SIG-M5 treated with dmso at 0.1 percent for 504 hours (cell line): ENCODE results near the gene NINL.
"Not testable (repeated sequence)": the region's sequence is repeated elsewhere in the genome, so short reads cannot be mapped to it uniquely, and the experiment has no call there.

Experiments used
- DNase-seq: peaks from one replicate; lab custom pipeline; 2025; ENCODE audit not compliant: unreplicated experiment; lab: John Stamatoyannopoulos, UW

Gene NINL

DNA sequence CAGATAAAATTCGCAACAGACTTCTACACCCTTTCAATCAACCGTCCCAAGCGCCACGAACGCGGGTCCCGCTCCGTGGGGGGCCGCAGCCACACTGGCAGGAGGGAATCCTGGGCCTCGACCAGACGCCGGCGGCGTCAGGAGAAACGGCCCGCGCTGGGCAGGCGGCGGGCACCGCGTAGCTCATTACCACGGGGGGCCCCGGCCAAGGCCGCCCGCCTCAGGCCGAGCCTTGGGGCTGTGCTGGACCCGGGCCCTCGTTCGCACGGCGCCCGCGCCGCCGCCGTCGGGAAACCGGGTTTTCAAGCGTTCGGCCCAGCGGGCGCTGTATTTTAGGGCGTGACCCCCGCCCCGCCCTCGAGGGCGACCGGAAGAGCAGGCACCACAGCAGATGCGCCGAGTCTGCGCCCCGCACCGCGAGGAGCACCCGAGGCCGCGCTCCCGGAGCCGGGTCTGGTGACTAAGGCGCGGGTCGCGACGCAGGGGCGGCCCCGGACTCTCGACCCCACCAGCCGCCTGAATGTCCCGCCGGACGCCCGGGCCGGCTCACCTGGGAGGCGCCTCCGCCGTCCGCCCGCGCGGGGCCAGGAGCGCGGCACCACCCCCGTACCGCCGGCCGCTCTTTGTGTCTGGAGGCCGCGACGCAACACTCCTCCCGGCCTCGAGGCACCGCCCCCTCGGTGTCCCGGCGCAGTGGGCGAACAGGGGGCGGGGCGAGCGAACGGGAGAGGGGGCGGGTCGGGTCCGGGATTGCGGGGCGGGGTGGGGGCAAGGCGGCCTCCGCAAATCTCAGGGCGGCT, at the start of gene NINL:
Gene NINL, minus strand, starts transcription at position 627 of the 800 bp plus-strand sequence. CDS start 58,944 bp downstream, outside the sequence.
- DNase-seq, result no peak

DNA sequence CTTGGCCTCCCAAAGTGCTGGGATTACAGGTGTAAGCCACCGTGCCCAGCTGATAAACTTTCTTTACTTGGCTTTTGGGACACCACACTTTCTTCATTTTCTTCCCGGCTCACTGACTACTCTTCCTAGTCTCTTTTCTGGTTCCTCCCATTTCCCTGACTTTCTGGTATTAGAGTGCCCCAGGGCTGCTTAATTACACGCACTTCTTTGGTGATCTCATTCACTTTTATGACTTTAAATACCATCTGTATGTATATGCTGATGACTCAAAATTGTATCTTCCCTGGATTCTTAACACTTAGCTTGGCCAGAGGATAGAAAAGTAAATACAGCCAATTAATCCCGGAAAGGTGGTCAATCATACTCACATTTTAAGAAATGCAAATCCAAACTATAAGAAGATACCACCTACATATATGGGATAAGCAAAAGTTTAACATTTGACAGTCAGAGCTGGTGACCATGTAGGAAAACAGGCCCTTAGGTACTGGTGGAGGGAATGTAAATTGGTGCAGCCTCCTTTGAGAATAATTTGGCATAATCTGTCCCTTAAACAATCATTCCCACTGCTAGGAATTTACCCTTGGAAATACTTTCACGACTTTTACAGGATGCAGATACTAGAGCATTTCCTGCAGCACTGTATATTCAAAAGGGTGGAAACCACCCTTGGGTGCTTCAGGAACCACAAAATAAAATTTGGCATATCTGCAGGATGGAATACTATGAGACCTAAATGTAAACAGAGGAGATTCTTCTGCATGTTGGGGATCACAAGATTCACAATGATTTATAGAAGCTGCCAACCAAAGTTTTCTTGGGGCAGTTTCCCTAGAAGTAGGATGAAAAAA, 47.8 kb upstream of the NINL start:
- no peak for DNase-seq

DNA sequence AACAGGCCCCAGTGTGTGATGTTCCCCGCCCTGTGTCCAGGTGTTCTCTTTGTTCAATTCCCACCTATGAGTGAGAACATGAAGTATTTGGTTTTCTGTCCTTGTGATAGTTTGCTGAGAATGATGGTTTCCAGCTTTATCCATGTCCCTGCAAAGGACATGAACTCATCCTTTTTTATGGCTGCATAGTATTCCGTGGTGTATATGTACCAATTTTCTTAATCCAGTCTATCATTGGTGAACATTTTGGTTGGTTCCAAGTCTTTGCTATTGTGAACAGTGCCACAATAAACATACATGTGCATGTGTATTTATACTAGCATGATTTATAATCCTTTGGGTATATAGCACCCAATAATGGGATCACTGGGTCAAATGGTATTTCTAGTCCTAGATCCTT, 45.3 kb upstream of the NINL start:
- not testable (repeated sequence) for DNase-seq

DNA sequence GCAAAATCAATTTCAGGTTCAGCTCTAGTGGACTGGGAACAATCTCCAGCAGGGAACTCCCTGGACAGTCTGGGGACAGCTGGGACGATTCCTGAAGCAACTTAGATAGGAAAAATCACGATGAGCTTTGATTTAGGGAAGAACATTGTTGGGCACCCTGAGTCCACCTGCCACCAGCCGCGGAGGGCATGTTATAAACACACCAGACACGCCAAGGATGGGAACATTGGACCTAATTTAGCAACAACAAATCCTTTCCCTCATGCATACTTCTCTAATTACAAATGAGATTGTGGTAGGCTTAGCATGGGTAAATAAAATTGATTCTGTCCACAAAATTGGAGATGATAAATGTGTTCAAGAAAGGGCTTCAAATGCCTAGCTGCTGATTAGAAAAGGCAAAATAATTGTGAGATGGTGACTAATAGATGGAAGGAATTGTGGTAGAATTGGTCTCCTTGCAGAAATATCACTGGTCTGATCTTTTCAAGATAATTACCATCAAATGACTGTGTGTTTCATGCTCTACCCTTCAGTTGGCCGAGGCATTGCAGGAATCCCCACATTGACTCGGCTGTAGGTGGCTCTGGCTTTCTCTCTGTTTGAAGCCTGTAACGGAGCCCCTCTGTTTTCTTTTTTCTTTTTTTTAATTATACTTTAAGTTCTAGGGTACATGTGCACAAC, 44.6 kb upstream of the NINL start:
- no peak for DNase-seq

DNA sequence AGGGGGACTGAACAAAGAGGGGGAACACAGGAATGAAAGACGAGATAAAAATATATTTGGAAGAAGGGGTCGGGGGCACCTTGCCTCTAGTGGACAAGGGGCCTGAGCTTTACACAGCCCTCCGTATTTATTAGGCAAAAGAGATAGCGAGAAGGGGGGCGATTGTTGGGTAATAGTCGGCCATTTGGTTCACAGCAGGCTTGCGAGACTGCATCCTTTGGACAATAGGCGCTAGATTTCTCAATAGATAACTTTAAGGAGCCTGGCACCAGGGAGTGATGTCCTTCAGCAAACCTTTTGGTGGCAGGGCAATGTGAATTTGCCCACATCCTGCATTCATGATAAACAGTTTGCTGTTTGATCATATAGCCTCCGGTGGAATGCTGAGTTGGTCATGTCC, 41.4 kb upstream of the NINL start:
- no peak for DNase-seq

DNA sequence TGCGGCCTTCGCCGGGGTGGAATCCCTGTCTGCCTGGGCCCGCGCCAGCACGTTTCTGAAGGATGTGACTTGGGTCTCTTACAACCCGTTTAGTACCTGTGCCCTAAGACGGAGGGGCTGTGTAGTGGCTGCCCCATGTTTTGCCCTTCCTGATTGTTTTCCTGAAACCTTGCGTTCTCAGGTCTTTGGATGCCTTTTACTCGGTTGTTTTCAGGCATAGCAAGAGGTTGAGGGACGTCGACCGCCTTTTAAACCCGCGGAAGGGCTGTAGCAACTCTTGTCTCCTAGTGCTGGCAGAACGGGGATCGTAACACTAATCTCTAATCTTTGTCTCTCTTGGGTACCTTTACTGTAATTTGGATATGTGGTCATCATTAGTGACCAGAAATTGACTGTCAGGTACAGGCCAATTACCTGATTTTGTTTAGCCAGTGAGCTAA, 39.2 kb upstream of the NINL start:
- peak; percentile 45 for DNase-seq

DNA sequence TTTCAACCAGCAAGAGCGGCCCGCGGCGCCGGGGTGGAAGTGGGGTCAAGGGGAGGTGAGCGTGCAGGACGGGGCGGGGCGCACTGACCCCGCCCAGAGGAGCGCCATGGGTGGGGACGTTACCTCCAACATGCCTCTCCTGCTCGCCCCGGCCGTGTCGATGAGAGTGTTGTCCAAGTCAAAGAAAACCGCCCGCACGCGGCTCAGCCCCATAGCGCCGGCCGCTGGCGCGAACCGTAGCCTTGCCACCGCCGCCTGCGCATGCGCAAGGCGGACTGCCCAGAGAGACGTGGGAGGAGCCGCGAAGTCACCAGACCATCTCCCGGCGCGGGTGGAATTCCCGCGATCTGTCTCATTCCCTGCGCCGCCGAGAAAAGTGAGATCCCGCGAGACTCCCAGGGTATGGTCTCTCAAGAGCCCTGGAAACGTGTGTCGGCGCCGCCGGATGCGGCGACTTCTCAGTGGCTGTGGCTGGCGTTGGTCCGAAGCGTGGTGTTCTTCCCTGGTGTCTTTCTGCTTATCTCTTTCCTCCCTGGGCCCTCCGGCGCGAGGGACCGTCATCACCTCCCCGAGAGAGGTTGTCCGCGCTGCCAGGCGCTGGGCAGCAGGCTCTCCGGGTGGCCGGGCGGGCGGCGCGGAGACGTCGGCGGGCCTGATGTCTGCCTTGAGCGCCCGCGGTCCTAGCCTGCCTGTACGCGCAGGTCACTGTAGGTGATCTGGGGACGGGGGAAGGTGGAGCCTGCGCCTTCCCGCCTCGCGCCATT, 38.6 kb upstream of the NINL start, which contains the start of gene NANP:
Gene NANP, minus strand, starts transcription at position 279 of the 764 bp plus-strand sequence. Its CDS starts 66 bp downstream, at position 213.
- peak; percentile 95 for DNase-seq

DNA sequence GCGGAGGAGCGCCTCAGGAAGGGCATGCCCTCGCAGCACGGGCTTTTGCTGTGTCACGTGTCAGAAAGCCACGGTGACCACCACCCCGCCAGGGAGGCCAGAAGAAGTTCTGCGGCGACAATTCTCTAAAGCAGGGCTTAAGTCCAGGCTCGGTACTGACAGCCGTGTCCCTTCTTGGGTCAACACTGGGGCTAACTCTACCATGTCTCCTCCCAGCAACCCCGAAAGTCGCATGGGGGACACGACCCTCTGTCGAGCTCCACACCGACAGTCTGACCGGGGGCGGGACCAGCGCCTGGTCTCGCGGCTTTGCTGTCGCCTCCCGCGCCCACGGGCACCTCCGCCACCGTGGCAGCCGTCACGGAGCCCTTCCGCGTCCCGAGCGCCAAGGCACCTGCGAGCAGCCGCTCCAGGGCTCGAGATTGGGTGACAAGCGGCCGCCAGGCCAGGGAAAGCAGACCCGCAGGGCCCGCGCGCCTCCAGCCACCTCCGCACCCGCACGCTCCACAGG, 37.9 kb upstream of the NINL start:
- peak; percentile 26 for DNase-seq

DNA sequence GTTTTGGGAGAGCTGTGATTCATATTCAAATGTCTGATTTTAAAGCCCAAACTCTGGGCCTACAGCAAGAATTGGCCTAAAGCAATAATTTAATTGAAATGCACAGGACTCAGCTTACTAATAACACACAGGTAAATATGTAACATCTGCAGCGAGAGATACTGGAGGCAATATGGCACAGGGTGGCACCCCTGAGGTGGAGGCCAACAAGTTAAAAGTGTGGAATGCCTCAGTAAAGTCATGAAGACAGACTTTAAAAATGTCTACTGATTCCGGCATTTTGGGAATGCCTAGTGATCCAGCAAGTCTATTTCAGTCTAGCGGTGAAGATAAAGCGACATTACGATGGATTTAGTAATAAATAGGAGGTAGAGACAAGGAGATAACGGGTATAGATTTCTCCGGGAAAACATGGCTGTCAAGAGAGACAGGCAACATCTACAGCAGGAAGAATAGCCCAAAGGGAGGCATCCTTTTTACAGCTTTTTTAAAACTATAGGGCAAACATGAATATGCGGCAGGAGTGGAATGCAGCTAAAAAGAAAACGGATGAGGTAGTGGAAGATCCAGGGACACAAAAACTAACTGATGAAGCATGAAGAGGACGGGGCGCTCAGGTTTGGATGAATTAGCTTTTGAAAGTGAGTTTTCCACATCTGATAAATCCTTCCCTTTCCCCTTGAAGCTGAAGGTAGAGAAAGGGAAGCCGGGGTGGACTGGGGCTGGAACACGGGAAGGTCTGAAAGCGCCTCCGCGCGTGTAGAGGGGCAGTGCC, 37.3 kb upstream of the NINL start:
- peak; percentile 26 for DNase-seq

DNA sequence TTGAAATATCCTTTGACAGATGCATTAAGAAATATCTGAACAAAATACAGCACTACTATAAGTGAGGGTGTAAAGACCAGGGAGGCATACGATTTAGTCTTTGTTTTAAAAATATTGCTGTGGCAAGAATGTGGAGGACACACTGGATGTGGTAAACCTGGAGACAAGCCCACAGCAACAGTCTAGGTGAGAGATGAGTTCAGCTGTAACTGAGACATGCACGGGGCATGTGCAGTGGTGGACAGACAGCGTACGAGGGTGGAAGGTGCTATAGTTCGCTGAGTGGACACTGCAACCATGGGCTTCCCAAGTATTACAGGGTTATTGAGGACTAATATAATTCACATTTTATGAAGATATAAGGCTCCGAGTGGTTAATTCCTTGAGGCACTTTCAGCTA, 36.7 kb upstream of the NINL start:
- no peak for DNase-seq

DNA sequence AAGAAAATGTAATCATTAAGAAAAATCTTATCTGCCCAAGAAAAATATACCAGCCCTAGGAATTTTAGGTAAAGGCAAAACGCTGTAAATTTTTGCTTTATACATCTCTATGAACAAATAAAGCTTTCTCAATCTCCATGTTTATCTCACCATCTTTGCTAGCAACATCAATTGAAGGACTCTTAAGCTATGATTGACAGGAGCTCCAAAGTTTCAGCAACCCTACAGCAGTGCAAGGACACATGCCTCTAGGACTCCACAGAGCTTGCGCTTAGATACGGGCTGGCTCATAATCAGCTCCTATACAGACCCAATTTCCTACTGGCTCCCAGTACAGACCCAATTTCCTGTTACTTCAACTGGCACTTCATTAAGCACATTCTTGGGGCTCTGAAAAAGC, 34.2 kb upstream of the NINL start:
- DNase-seq, result no peak

DNA sequence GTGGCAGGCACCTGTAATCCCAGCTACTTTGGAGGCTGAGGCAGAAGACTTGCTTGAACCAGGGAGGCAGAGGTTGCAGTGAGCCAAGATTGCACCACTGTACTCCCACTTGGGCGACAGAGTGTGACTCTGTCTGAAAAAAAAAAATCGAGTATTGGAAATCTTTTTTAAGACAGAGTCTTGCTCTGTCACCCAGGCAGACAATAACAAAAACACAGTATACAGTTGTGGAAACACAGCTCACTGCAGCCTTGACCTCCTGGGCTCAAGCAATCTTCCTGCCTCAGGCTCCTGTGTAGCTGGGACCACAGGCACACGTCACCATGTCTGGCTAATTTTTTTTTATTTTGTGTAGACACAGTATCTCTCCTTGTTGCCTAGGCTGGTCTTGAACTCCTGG, 23.4 kb upstream of the NINL start:
- no peak for DNase-seq

DNA sequence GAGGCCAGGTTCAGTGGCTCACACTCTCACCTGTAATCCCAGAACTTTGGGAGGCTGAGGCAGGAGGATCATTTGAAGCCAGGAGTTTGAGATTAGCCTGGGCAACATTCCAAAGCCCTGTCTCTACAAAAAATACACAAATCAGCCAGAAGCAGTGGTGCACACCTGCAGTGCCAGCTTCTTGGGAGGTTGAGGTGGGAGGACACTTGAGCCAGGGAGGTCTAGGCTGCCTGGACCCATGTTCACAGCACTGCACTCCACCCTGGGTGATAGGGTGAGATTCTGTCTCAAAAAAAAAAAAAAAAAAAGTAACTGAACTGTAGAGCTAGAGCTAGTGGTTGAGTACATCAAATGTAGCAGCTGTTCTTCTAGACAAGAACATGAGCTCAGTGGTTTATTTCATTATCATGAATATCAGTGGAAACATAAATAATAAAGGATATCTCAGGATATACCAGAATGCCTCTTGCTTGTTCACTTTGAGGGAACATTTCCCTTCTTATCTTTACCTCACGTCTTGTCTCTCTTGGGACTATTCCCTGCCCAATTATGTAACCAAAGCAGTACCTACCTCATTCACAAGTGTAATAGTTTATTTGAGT, 20.9 kb upstream of the NINL start:
- no peak for DNase-seq

DNA sequence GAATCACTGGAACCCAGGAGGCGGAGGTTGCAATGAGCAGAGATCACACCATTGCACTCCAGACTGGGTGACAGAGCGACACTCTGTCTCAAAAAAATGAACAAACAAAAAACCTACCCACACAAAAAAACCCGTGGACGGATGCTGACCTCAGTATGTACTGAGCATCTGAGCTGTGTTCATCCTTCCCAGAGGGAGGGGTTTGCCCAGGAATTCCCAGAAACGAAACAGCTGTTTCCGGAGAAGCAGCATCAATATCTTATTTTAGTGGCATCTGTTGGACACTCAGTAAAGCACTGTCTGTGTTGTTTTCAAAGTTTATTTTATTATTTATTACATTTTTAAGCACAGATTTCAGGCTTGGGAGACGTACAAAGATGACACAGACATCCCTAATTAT, 19.8 kb upstream of the NINL start:
- DNase-seq, result no peak

DNA sequence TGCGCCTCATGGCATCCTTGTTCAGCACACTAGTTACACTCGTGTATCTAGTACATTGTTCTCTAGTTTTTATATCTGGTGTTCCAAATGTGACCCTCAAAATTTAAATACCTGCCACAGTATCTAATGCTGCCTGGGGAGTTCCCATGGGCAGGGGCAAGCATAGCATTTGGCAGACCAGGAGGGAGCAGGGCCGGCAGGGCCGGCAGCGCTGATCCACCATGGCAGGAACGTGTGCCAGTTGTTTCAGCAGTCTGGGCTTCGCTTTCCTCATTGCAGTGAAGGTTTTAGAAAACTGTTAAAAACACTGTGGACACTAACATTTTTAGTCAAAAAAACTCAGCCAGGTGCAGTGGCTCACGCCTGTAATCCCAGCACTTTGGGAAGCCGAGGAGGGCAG, 19.3 kb upstream of the NINL start:
- no peak for DNase-seq

DNA sequence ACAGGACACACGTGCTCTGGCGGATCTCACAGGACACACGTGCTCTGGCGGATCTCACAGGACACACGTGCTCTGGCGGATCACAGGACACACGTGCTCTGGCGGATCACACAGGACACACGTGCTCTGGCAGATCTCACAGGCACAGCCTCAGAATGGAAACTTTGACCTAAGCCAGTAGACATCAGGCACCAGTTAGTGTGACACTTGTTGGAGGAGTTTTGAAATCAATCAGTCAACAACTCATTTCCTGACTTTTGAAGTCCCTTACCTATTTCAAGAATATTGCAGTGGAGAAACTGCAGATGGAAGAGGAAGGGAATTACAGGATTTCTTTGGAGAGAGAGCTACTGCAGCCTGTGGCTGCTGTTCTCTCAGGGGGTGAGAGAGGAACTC, 17.6 kb upstream of the NINL start:
- not testable (repeated sequence) for DNase-seq

DNA sequence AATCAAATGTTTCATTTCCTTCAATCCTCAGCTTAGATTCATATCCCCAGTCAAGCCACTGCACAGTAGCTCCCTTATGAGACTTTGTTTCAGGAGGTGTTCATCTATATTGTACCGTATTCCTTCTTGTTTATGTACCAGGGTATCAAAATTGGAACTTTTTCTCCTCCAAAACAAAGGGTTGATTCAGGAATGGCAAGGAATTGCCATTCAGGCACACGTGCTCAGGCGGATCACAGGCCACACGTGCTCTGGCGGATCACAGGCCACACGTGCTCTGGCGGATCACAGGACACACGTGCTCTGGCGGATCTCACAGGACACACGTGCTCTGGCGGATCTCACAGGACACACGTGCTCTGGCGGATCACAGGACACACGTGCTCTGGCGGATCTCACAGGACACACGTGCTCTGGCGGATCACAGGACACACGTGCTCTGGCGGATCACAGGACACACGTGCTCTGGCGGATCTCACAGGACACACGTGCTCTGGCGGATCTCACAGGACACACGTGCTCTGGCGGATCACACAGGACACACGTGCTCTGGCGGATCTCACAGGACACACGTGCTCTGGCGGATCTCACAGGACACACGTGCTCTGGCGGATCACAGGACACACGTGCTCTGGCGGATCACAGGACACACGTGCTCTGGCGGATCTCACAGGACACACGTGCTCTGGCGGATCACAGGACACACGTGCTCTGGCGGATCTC, 17.0 kb upstream of the NINL start:
- not testable (repeated sequence) for DNase-seq

DNA sequence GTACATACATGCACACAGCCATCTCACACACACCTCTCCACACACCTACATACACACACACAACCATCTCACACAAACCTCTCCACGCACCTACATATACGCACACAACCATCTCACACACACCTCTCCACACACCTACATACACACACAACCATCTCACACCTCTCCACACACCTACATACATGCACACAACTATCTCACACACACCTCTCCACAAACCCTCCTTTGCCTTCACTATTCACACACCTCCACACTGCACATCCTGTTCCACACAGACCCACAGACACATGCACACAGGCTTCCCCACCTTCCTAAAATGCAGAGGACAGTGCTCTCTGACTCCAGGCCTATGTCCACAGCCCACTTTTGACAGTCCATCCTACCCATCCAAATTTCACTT, 16.3 kb upstream of the NINL start:
- DNase-seq, result no peak

DNA sequence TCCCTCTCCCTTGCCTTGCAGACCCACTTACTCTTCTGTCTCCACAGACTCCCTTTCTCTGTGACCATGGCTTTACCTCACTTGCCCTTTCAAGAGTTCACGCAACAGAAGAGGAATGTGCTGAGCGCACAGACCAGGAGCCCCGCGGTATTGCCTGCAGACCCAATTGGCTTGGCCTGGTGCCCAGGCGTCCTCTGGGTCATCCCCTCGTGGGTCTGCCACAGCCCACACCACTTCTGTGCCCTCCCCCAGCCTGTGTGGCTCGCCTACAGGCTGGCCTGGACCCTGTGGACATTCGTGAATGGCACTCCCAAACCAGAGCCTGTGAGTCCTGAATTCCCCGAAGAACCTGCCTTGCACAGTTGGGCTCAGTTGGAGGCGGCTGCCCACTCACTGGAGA, 15.3 kb upstream of the NINL start:
- DNase-seq, result no peak
